Uterine smooth muscle cell (primary cell): ENCODE measurements around the gene CNTNAP4. TPM values are rescaled to one million over a fixed set of nuclear protein-coding genes. Genes with fewer than 3 reads are reported as not detected.

Experiments used
- total RNA-seq: library from RNA; depleted of rRNA; stranded (reverse); fragments of >200 nt; gene quantifications from 2 replicates; pipeline ENCODE4 v1.2.3, GENCODE V29; 2014

Gene CNTNAP4
- total RNA-seq = not detected in 2 replicates

GRCh38 chr16:76276745-76277438 is at the start of gene CNTNAP4:
Gene CNTNAP4, plus strand, starts transcription at chr16:76277401. Its CDS starts 262 bp downstream, at chr16:76277663.

